Panc1 (cell line): ENCODE data around the gene MUC16. TPM values are rescaled to one million over a fixed set of nuclear protein-coding genes. Genes with fewer than 3 reads are reported as not detected.

Experiments
- ATAC-seq: fragments of 200-7000 bp; cut with Tn5 transposase; 2 replicates; pipeline ENCODE4 v1.9.1; 2020; ENCODE audit warnings: mild to moderate bottlenecking, moderate library complexity
- BruUV-seq: library from RNA; stranded (reverse); fragments of 400-500 nt; replicated peaks from 2 replicates; lab custom pipeline; 2021; lab: Mats Ljungman, UMichigan
- CTCF ChIA-PET: fragments of 300-600 bp; sonication (Branson Sonifier 250); formaldehyde crosslinking; loops from one replicate; lab custom pipeline; 2022; ENCODE audit warnings: antibody characterized with exemption; lab: Charles Lee
- POLR2A ChIA-PET: fragments of 300-600 bp; sonication (Branson Sonifier 250); formaldehyde crosslinking; loops from one replicate; lab custom pipeline; 2022; ENCODE audit warnings: antibody characterized with exemption; lab: Charles Lee
- DNase-seq: peaks from one replicate; pipeline ENCODE4 v3.0.0-alpha.2; 2010; ENCODE audit warnings: low read depth, low spot score
- H3K27ac ChIP-seq: 2 replicates; pipeline ENCODE4 v1.5.1; 2011; ENCODE audit warnings: mild to moderate bottlenecking, low read length, inconsistent platforms
- H3K27me3 ChIP-seq: fragments of 200-500 bp; sonication (Bioruptor generic); 2 replicates; pipeline ENCODE4 v1.6.0; 2014; ENCODE audit warnings: low read length, inconsistent platforms; ENCODE audit not compliant: control insufficient read depth, insufficient read depth
- H3K36me3 ChIP-seq: fragments of 200-500 bp; sonication (Bioruptor generic); 2 replicates; pipeline ENCODE4 v1.5.1; 2014; ENCODE audit warnings: inconsistent platforms, mild to moderate bottlenecking, low read length, moderate library complexity; ENCODE audit not compliant: control insufficient read depth, insufficient read depth
- H3K4me1 ChIP-seq: 2 replicates; pipeline ENCODE4 v1.5.1; 2011; ENCODE audit warnings: inconsistent platforms, mild to moderate bottlenecking, low read length, moderate library complexity; ENCODE audit not compliant: control insufficient read depth, insufficient read depth
- H3K4me3 ChIP-seq, 2 experiments: 2 replicates each; pipeline ENCODE4 v1.5.1; 2011 to 2012; ENCODE audit warnings: low read depth in 2 of 2, low read length in 2 of 2, mild to moderate bottlenecking in 2 of 2, inconsistent platforms in 1 of 2, moderate library complexity in 1 of 2
- H3K9me3 ChIP-seq: fragments of 200-500 bp; sonication (Bioruptor generic); 2 replicates; pipeline ENCODE4 v1.5.1; 2014; ENCODE audit warnings: low read depth, mild to moderate bottlenecking, inconsistent platforms, low read length, moderate library complexity; ENCODE audit not compliant: control insufficient read depth, insufficient read depth
- POLR2AphosphoS5 ChIP-seq: IDR thresholded peaks from 2 replicates; pipeline ENCODE4 v1.6.1; 2012; ENCODE audit warnings: mild to moderate bottlenecking, low read depth, low read length, moderate library complexity
- SIN3A ChIP-seq: IDR thresholded peaks from 2 replicates; pipeline ENCODE4 v1.6.1; 2012; ENCODE audit warnings: low read depth, mild to moderate bottlenecking, low read length, moderate library complexity, borderline replicate concordance; ENCODE audit not compliant: insufficient read depth
- TCF7L2 ChIP-seq: IDR thresholded peaks from 2 replicates; pipeline ENCODE4 v1.6.1; 2011; ENCODE audit warnings: mild to moderate bottlenecking, low read depth, low read length, inconsistent platforms
- in situ Hi-C: cut with HindIII; loops from 2 replicates; pipeline ENCODE4 v1.10.0; 2016; ENCODE audit warnings: low sequenced_read_pairs, low pct_unique_long_range_greater_than_20kb
- intact Hi-C: fragments of 100-400 bp; cut with micrococcal nuclease; formaldehyde crosslinking; loops from one replicate; pipeline ENCODE4 v1.10.0; 2022; ENCODE audit not compliant: unreplicated experiment
- total RNA-seq: library from RNA; stranded (reverse); gene quantifications from one replicate; pipeline ENCODE4 v1.2.1, GENCODE V29; 2021; ENCODE audit not compliant: unreplicated experiment
- TF ChIP-seq, protein P1 (sequence below): fragments of 450-650 bp; IDR thresholded peaks from 2 replicates; pipeline ENCODE4 v1.5.1; 2017; ENCODE audit warnings: mild to moderate bottlenecking
- TF ChIP-seq, protein P2 (sequence below), 2 experiments: IDR thresholded peaks; 2 replicates each; pipeline ENCODE4 v1.6.1; 2011 to 2012; ENCODE audit warnings: low read depth in 2 of 2, control low read depth in 1 of 2, low read length in 1 of 2, mild to moderate bottlenecking in 1 of 2, moderate library complexity in 1 of 2; ENCODE audit not compliant: insufficient read depth in 1 of 2

The MUC16 gene
- total RNA-seq, 1 experiment from 2014 or later, result 3.4 TPM

DNA sequence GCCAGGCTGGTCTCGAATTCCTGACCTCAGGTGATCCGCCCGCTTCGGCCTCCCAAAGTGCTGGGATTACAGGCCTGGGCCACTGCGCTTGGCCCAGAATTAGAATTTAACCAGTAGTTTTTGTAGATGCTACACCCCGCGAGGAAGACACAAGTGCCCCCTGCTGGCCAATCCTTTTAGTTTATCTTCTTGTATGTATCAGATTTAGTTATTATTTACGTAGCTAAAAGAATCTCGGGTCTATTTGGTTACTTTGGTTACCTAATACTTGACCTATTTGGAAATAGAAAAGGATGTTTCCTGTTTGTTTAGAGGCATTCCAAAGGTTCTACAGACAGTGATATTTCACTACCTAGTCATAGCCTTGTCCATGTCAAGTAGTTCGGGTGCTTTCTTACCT lies 22.0 kb downstream of the MUC16 start:
- Histone ChIP-seq H3K9me3 (no peaks in the 10 kb centered on the region), H3K4me3 (no peak overlapping the region), H3K36me3 (no peaks in the 10 kb centered on the region), H3K4me1 (no peaks in the 10 kb centered on the region), H3K27ac (no peak overlapping the region), H3K27me3 (no peaks in the 10 kb centered on the region)
- POLR2A ChIA-PET, result interaction anchor here (0.7 kb wide), 1 partner anchor 21 kb away, joined by 17 read pairs; no protein-coding TSS in a partner anchor
- intact Hi-C loops, result no loop called here
- no peak for TF ChIP-seq POLR2AphosphoS5
- TF ChIP-seq, protein P1, sequence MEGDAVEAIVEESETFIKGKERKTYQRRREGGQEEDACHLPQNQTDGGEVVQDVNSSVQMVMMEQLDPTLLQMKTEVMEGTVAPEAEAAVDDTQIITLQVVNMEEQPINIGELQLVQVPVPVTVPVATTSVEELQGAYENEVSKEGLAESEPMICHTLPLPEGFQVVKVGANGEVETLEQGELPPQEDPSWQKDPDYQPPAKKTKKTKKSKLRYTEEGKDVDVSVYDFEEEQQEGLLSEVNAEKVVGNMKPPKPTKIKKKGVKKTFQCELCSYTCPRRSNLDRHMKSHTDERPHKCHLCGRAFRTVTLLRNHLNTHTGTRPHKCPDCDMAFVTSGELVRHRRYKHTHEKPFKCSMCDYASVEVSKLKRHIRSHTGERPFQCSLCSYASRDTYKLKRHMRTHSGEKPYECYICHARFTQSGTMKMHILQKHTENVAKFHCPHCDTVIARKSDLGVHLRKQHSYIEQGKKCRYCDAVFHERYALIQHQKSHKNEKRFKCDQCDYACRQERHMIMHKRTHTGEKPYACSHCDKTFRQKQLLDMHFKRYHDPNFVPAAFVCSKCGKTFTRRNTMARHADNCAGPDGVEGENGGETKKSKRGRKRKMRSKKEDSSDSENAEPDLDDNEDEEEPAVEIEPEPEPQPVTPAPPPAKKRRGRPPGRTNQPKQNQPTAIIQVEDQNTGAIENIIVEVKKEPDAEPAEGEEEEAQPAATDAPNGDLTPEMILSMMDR, result peak; percentile 47
- TF ChIP-seq SIN3A, result no peak
- TF ChIP-seq, protein P2, sequence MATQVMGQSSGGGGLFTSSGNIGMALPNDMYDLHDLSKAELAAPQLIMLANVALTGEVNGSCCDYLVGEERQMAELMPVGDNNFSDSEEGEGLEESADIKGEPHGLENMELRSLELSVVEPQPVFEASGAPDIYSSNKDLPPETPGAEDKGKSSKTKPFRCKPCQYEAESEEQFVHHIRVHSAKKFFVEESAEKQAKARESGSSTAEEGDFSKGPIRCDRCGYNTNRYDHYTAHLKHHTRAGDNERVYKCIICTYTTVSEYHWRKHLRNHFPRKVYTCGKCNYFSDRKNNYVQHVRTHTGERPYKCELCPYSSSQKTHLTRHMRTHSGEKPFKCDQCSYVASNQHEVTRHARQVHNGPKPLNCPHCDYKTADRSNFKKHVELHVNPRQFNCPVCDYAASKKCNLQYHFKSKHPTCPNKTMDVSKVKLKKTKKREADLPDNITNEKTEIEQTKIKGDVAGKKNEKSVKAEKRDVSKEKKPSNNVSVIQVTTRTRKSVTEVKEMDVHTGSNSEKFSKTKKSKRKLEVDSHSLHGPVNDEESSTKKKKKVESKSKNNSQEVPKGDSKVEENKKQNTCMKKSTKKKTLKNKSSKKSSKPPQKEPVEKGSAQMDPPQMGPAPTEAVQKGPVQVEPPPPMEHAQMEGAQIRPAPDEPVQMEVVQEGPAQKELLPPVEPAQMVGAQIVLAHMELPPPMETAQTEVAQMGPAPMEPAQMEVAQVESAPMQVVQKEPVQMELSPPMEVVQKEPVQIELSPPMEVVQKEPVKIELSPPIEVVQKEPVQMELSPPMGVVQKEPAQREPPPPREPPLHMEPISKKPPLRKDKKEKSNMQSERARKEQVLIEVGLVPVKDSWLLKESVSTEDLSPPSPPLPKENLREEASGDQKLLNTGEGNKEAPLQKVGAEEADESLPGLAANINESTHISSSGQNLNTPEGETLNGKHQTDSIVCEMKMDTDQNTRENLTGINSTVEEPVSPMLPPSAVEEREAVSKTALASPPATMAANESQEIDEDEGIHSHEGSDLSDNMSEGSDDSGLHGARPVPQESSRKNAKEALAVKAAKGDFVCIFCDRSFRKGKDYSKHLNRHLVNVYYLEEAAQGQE (IDR thresholded peaks at IDR 0.05; ENCODE audit: insufficient read depth in 1 of 2, low read depth in 2 of 2, low read length in 1 of 2), result no peak
- CTCF ChIA-PET, result no interaction called here
- DNase-seq (no peak), ATAC-seq (no peak)
- BruUV-seq, result no TSS peak
- in situ Hi-C loops, result no loop called here

DNA sequence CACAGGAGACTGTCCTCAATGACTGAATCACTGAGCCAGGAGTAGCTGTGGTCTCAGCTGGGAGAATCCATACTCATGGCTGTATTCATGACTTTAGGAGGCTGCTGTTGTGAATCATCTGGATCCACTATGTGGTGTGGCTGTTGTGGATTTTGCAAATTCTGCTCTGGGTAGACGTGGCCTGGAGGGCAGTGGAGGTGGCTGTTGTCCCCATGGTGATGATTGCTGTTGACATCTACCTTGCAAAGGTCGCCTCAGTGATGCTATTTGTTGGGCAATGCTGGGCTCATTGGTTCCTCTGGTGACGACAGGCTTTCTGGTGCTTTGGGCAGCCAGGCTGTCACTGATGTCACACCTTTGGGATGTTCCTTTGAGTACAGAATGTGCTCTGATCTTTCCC lies 23.9 kb downstream of the MUC16 start:
- in situ Hi-C loops, result no loop called here
- POLR2A ChIA-PET, result no interaction called here
- DNase-seq (no peak), ATAC-seq (no peak)
- no peak overlapping the region for H3K4me3 ChIP-seq
- CTCF ChIA-PET, result no interaction called here
- H3K36me3 ChIP-seq, result no peaks in the 10 kb centered on the region
- no peak overlapping the region for H3K27ac ChIP-seq
- TF ChIP-seq POLR2AphosphoS5 (no peak), SIN3A (no peak), TCF7L2 (no peak)
- TF ChIP-seq, protein P1, result no peak
- TF ChIP-seq, protein P2 (IDR thresholded peaks at IDR 0.05; ENCODE audit: insufficient read depth in 1 of 2, low read depth in 2 of 2, low read length in 1 of 2), result no peak
- H3K4me1 ChIP-seq, result no peaks in the 10 kb centered on the region
- intact Hi-C loops, result no loop called here
- H3K27me3 ChIP-seq, result no peaks in the 10 kb centered on the region
- no TSS peak for BruUV-seq
- H3K9me3 ChIP-seq, result no peaks in the 10 kb centered on the region
